K562 (cell line): ENCODE results near the gene PAFAH1B2. TPM values are rescaled to one million over a fixed set of nuclear protein-coding genes. Genes with fewer than 3 reads are reported as not detected.

Experiments used
- CC2D1A ChIP-seq: fragments of 450-650 bp; IDR thresholded peaks from 2 replicates; pipeline ENCODE4 v1.6.1; 2017; ENCODE audit warnings: mild to moderate bottlenecking
- ELF1 ChIP-seq: fragments of 200-800 bp; sonication (Bioruptor generic); IDR thresholded peaks from 2 replicates; pipeline ENCODE4 v1.6.1; 2016; ENCODE audit warnings: missing genetic modification characterization, missing compliant biosample characterization
- FOXM1 ChIP-seq, 2 experiments: fragments of 450-650 bp in 1 of 2; sonication (generic) in 1 of 2; formaldehyde crosslinking in 1 of 2; IDR thresholded peaks; 2 replicates each; pipeline versions ENCODE4 v1.6.1 to v1.9.0; 2017 to 2022; ENCODE audit warnings: low read depth in 2 of 2, mild to moderate bottlenecking in 2 of 2, missing genetic modification reagents in 1 of 2, moderate library complexity in 1 of 2
- GATAD2A ChIP-seq: fragments of 450-650 bp; IDR thresholded peaks from 2 replicates; pipeline ENCODE4 v1.6.1; 2017
- JUND ChIP-seq, 2 experiments: IDR thresholded peaks; 2 replicates in 1 of 2; 3 replicates in 1 of 2; pipeline ENCODE4 v1.6.1; 2011; ENCODE audit warnings: borderline replicate concordance in 2 of 2, low read depth in 2 of 2, low read length in 2 of 2, improper control_type of control experiment in 1 of 2, missing biosample characterization in 1 of 2, missing genetic modification characterization in 1 of 2, missing genetic modification reagents in 1 of 2
- KHSRP ChIP-seq: fragments of 450-650 bp; IDR thresholded peaks from 2 replicates; pipeline ENCODE4 v1.6.1; 2017
- MEIS2 ChIP-seq: fragments of 450-650 bp; IDR thresholded peaks from 2 replicates; pipeline ENCODE4 v1.6.1; 2014; ENCODE audit warnings: mild to moderate bottlenecking; ENCODE audit not compliant: partially characterized antibody
- PHB2 ChIP-seq: fragments of 450-650 bp; IDR thresholded peaks from 2 replicates; pipeline ENCODE4 v1.6.1; 2017; ENCODE audit warnings: low read depth
- POLR2AphosphoS5 ChIP-seq: IDR thresholded peaks from 2 replicates; pipeline ENCODE4 v1.6.1; 2011; ENCODE audit warnings: mild to moderate bottlenecking, low read depth, low read length, moderate library complexity; ENCODE audit not compliant: control insufficient read depth, insufficient read depth
- SAFB2 ChIP-seq: fragments of 200-400 bp; formaldehyde crosslinking; IDR thresholded peaks from 2 replicates; pipeline ENCODE4 v1.6.1; 2018; ENCODE audit warnings: borderline replicate concordance, low read length, low read depth, moderate library complexity; ENCODE audit not compliant: severe bottlenecking
- TOE1 ChIP-seq, 2 experiments: fragments of 450-650 bp in 1 of 2; sonication (generic) in 1 of 2; formaldehyde crosslinking in 1 of 2; IDR thresholded peaks; 2 replicates each; pipeline versions ENCODE4 v1.7.1 to v1.8.0; 2016 to 2022; ENCODE audit warnings: borderline replicate concordance in 2 of 2, mild to moderate bottlenecking in 2 of 2, antibody characterized with exemption in 1 of 2, inconsistent platforms in 1 of 2, low read depth in 1 of 2, missing genetic modification reagents in 1 of 2, moderate library complexity in 1 of 2
- ZNF282 ChIP-seq: sonication (generic); formaldehyde crosslinking; IDR thresholded peaks from 2 replicates; pipeline ENCODE4 v1.8.1; 2023; ENCODE audit warnings: missing genetic modification reagents
- ZNF384 ChIP-seq: IDR thresholded peaks from 2 replicates; pipeline ENCODE4 v1.6.1; 2012; ENCODE audit warnings: low read depth, low read length, improper control_type of control experiment
- ZNF561 ChIP-seq: fragments of 450-650 bp; formaldehyde crosslinking; conservative IDR thresholded peaks from 2 replicates; pipeline ENCODE4 v1.4.0; 2020; ENCODE audit warnings: mild to moderate bottlenecking, moderate library complexity
- polyA plus RNA-seq, 8 experiments: library from polyadenylated mRNA; depleted of rRNA in 4 of 8; stranded (reverse) in 5 of 8; unstranded in 3 of 8; fragments of >200 nt; fragmentation: Nextera tagmentation in 2 of 8; fragmentation: Illumina TruSeq in 1 of 8; extraction: Ambion mirVana in 2 of 8; extraction: Trizol in 1 of 8; gene quantifications; 2 replicates each; pipeline versions ENCODE4 v1.2.1 to v1.2.3, GENCODE V29; 2011 to 2014; ENCODE audit warnings: inconsistent platforms in 1 of 8, missing spikeins in 1 of 8
- total RNA-seq, 7 experiments: library from RNA; depleted of rRNA in 6 of 7; stranded (reverse); fragments of >200 nt in 6 of 7; fragmentation: Illumina TruSeq in 2 of 7; extraction: Trizol in 2 of 7; gene quantifications; 2 replicates each; pipeline versions ENCODE4 v1.2.1 to v1.2.3, GENCODE V29; 2011 to 2021; ENCODE audit warnings: low replicate concordance in 1 of 7
- TF ChIP-seq, protein P1 (sequence below), 2 experiments: fragments of 450-650 bp; IDR thresholded peaks; 2 replicates each; pipeline ENCODE4 v1.6.1; 2016; ENCODE audit warnings: mild to moderate bottlenecking in 2 of 2, borderline replicate concordance in 1 of 2, low read depth in 1 of 2, moderate library complexity in 1 of 2
- TF ChIP-seq, protein P2 (sequence below), 2 experiments: fragments of 450-650 bp; IDR thresholded peaks; 2 replicates each; pipeline ENCODE4 v1.6.1; 2016

The PAFAH1B2 gene
- total and polyA plus RNA-seq, 9 of the 15 experiments (the other 6 are each of a cell fraction or from before 2014, with no cell fraction given) = 27.8 to 94.7 (median 64.9) TPM

DNA sequence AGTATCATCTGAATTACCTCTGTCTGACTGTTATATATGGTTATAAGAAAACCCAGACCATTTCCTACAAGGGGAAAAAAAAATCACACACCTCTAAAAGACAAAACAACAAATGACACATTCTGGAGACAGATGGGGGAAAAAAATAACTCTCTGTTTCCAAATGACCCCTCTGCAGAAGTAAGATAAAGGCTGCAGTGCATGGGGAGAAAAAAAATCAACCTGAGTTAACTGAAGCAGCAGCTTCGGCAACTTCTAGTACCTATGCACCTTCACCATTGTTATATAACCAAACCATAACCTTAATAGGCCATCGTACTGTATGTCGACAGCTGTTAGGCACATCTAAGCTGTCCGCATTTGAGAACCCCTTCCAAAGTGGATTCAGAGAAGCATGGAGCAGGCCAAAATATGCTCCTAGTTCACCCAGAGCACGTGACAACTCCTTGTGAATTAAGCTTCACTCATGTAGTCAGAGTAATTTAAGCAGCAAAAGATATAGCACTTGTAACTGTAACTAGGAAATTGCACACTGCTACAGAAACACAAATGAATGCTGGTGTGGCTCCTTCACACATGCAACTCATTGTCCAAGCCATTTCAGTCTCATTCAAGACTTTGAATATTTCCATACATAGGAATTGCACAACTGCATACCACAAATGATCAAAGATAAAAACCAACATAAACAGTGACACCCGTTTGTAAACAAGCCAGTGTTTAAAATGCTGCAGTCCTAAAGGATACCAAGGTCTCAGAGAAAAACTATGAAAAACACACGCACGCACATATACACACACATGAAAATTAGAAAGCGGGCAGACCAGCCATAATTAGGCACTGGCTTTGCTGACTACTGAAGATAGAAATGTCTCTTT, 48.6 kb upstream of the PAFAH1B2 start (continued):
- TF ChIP-seq CC2D1A = peak; percentile 54; the same call in 1 of the 2 replicates
- TF ChIP-seq TOE1 (IDR thresholded peaks at IDR 0.05; ENCODE audit: borderline replicate concordance) = no peak
- no peak for TF ChIP-seq TOE1 (CRISPR knock-in tag; IDR thresholded peaks at IDR 0.05; ENCODE audit: borderline replicate concordance, low read depth)
- no peak for TF ChIP-seq SAFB2
- TF ChIP-seq FOXM1 (IDR thresholded peaks at IDR 0.05; ENCODE audit: low read depth) = peak; percentile 57; the same call in 1 of the 2 replicates
- TF ChIP-seq FOXM1 (CRISPR knock-in tag; IDR thresholded peaks at IDR 0.05; ENCODE audit: low read depth) = no peak
- TF ChIP-seq PHB2 = peak; percentile 53; the same call in 1 of the 2 replicates
- no peak for TF ChIP-seq ZNF282
- TF ChIP-seq GATAD2A = 0 out of 2 replicates have a peak, but pooled peaks have one; percentile 23
- TF ChIP-seq, protein P1, sequence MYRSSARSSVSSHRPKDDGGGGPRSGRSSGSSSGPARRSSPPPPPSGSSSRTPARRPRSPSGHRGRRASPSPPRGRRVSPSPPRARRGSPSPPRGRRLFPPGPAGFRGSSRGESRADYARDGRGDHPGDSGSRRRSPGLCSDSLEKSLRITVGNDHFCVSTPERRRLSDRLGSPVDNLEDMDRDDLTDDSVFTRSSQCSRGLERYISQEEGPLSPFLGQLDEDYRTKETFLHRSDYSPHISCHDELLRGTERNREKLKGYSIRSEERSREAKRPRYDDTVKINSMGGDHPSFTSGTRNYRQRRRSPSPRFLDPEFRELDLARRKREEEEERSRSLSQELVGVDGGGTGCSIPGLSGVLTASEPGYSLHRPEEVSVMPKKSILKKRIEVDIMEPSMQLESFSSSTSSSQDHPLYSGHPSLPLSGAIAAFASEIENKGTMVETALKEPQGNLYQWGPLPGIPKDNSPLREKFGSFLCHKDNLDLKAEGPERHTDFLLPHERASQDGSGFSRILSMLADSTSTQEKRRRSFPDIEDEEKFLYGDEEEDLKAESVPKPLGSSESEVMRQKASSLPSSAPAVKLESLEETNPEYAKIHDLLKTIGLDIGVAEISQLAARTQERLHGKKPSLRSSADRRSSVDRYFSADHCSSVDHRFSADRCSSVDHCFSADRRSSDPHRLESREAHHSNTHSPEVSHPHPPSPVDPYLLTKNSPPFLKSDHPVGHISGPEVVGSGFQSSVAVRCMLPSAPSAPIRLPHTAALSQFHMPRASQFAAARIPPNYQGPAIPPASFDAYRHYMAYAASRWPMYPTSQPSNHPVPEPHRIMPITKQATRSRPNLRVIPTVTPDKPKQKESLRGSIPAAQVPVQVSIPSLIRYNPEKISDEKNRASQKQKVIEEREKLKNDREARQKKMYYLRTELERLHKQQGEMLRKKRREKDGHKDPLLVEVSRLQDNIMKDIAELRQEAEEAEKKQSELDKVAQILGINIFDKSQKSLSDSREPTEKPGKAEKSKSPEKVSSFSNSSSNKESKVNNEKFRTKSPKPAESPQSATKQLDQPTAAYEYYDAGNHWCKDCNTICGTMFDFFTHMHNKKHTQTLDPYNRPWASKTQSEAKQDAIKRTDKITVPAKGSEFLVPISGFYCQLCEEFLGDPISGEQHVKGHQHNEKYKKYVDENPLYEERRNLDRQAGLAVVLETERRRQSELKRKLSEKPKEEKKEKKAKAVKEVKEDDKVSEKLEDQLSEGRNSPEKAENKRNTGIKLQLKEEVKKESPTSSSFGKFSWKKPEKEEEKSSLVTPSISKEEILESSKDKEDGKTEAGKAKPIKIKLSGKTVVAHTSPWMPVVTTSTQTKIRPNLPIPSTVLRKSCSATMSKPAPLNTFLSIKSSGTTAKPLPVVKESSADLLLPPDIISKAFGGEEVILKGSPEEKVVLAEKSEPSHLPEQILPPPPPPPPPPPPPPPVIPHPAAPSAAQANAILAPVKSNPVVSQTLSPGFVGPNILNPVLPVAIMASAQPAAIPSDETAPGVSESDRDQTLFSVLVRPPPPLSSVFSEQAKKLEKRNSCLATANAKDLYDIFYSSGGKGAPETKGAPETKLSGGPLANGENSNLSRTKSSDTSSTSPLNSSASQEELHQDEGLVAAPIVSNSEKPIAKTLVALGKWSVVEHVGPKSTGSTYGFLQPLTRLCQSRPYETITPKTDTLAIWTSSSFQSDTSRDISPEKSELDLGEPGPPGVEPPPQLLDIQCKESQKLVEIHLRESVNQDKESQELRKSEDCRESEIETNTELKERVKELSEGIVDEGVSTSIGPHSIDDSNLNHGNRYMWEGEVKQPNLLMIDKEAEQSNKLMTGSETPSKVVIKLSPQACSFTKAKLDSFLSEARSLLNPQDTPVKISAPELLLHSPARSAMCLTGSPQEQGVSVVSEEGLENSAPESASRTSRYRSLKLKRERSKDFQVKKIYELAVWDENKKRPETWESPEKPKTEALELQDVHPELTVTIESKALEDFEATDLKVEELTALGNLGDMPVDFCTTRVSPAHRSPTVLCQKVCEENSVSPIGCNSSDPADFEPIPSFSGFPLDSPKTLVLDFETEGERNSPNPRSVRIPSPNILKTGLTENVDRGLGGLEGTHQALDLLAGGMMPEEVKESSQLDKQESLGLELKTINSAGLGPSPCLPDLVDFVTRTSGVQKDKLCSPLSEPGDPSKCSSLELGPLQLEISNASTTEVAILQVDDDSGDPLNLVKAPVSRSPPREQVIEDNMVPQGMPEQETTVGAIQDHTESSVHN (IDR thresholded peaks at IDR 0.05; ENCODE audit: borderline replicate concordance in 1 of 2, low read depth in 1 of 2) = peak in 1 of 2 experiments; percentile 24; a peak in 1 of 4 replicates
- TF ChIP-seq POLR2AphosphoS5 = peak; percentile 67
- peak; percentile 91 for TF ChIP-seq ZNF384
- TF ChIP-seq JUND (IDR thresholded peaks at IDR 0.05; ENCODE audit: borderline replicate concordance, low read depth, low read length) = peak; percentile 16; the same call in 1 of the 2 replicates
- TF ChIP-seq JUND (tag; IDR thresholded peaks at IDR 0.05; ENCODE audit: borderline replicate concordance, low read depth, low read length) = no peak
- TF ChIP-seq, protein P2, sequence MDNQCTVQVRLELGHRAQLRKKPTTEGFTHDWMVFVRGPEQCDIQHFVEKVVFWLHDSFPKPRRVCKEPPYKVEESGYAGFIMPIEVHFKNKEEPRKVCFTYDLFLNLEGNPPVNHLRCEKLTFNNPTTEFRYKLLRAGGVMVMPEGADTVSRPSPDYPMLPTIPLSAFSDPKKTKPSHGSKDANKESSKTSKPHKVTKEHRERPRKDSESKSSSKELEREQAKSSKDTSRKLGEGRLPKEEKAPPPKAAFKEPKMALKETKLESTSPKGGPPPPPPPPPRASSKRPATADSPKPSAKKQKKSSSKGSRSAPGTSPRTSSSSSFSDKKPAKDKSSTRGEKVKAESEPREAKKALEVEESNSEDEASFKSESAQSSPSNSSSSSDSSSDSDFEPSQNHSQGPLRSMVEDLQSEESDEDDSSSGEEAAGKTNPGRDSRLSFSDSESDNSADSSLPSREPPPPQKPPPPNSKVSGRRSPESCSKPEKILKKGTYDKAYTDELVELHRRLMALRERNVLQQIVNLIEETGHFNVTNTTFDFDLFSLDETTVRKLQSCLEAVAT (IDR thresholded peaks at IDR 0.05) = 0 out of 4 replicates have a peak, but pooled peaks of 1 of the 2 experiments have one; percentile 9
- TF ChIP-seq ELF1 (tag) = 0 out of 2 replicates have a peak, but pooled peaks have one; percentile 25
- TF ChIP-seq MEIS2 = peak; percentile 44
- no peak for TF ChIP-seq KHSRP
- TF ChIP-seq ZNF561 = no peak
